Fibroblast of lung (primary cell): ENCODE measurements around the gene MAB21L3. TPM values are rescaled to one million over a fixed set of nuclear protein-coding genes. Genes with fewer than 3 reads are reported as not detected.

ENCODE experiments used
- DNase-seq, 2 donors: peaks; one replicate each; pipeline versions ENCODE4 v3.0.0 to v3.0.0-alpha.2; 2010; ENCODE audit warnings: low read depth in 2 of 2
- H2AFZ ChIP-seq: 2 replicates; pipeline ENCODE4 v1.5.1; 2012; ENCODE audit warnings: low read length, control low read depth, inconsistent platforms
- H3K27ac ChIP-seq: 2 replicates; pipeline ENCODE4 v1.5.1; 2011; ENCODE audit warnings: low read length, control low read depth; ENCODE audit not compliant: insufficient read depth
- H3K27me3 ChIP-seq: 2 replicates; pipeline ENCODE4 v1.5.1; 2011; ENCODE audit warnings: mild to moderate bottlenecking, low read length; ENCODE audit not compliant: control insufficient read depth, insufficient read depth
- H3K36me3 ChIP-seq: 2 replicates; pipeline ENCODE4 v1.5.1; 2011; ENCODE audit warnings: low read length; ENCODE audit not compliant: control insufficient read depth, insufficient read depth
- H3K4me1 ChIP-seq: 2 replicates; pipeline ENCODE4 v1.5.1; 2011; ENCODE audit warnings: low read length; ENCODE audit not compliant: control insufficient read depth, insufficient read depth; ENCODE audit errors: extremely low read depth
- H3K4me2 ChIP-seq: 2 replicates; pipeline ENCODE4 v1.5.1; 2011; ENCODE audit warnings: low read length, control low read depth; ENCODE audit not compliant: insufficient read depth; ENCODE audit errors: extremely low read depth
- H3K4me3 ChIP-seq, 4 experiments: fragments of 200-600 bp in 1 of 4; sonication (generic) in 1 of 4; replicated peaks in 1 of 4; 2 replicates each; pipeline ENCODE4 v1.5.1; 2011 to 2016; ENCODE audit warnings: low read length in 4 of 4, low read depth in 3 of 4, mild to moderate bottlenecking in 3 of 4, control low read depth in 2 of 4, inconsistent platforms in 1 of 4, mixed read lengths in 1 of 4; ENCODE audit not compliant: insufficient read depth in 1 of 4; ENCODE audit errors: control extremely low read depth in 1 of 4
- H3K79me2 ChIP-seq: 2 replicates; pipeline ENCODE4 v1.5.1; 2012; ENCODE audit warnings: mild to moderate bottlenecking, low read length, inconsistent platforms; ENCODE audit not compliant: control insufficient read depth, insufficient read depth
- H3K9ac ChIP-seq: 2 replicates; pipeline ENCODE4 v1.5.1; 2011; ENCODE audit warnings: mild to moderate bottlenecking, low read length, control low read depth; ENCODE audit not compliant: insufficient read depth
- H3K9me3 ChIP-seq: 2 replicates; pipeline ENCODE4 v1.5.1; 2012; ENCODE audit warnings: low read depth, low read length; ENCODE audit not compliant: control insufficient read depth, insufficient read depth
- H4K20me1 ChIP-seq: 2 replicates; pipeline ENCODE4 v1.5.1; 2011; ENCODE audit warnings: low read length; ENCODE audit not compliant: control insufficient read depth, insufficient read depth; ENCODE audit errors: extremely low read depth
- EZH2 ChIP-seq: IDR thresholded peaks from 2 replicates; pipeline ENCODE4 v1.5.1; 2012; ENCODE audit warnings: low read length, control low read depth, mild to moderate bottlenecking; ENCODE audit errors: missing control alignments
- polyA plus RNA-seq, 2 donors: library from polyadenylated mRNA; depleted of rRNA in 1 of 2; stranded (reverse) in 1 of 2; unstranded in 1 of 2; fragments of >200 nt; gene quantifications; 2 replicates each; pipeline ENCODE4 v1.2.1, GENCODE V29; 2011 to 2012; ENCODE audit warnings: missing spikeins in 1 of 2
- total RNA-seq: library from RNA; depleted of rRNA; stranded (reverse); fragments of >200 nt; gene quantifications from 2 replicates; pipeline ENCODE4 v1.2.1, GENCODE V29; 2014
- TF ChIP-seq, protein P1 (sequence below), 2 donors: IDR thresholded peaks in 1 of 2; conservative IDR thresholded peaks in 1 of 2; 1 replicate in 1 of 2; 2 replicates in 1 of 2; pipeline ENCODE4 v1.5.1; 2011 to 2012; ENCODE audit warnings: low read length in 2 of 2, control low read depth in 1 of 2, inconsistent platforms in 1 of 2, low read depth in 1 of 2, mild to moderate bottlenecking in 1 of 2

MAB21L3 gene
- total and polyA plus RNA-seq, 2 donors (not counting 1 experiment from before 2014, with no cell fraction given) = 0.18 to 0.66 TPM

DNA sequence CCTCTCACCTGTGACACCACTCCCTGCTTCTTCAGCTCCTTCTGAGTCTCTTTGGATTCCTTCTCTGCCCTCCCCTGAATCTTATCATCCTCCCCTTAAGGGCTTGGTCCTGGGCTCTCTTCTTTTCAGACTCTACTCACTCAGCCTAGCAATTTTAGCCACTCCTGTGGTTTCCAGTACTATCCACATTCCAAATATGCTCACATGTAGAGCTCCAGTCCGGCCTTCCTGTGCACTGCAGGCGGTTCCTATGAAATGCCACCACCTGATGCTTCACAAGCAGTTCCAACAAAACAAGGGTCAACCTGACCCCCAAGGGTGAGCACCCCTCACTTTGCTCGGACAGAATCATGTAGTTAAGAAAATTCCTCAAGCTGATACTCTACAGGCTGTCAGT lies 35.9 kb downstream of the MAB21L3 start:
- TF ChIP-seq EZH2 = no peak
- TF ChIP-seq, protein P1, sequence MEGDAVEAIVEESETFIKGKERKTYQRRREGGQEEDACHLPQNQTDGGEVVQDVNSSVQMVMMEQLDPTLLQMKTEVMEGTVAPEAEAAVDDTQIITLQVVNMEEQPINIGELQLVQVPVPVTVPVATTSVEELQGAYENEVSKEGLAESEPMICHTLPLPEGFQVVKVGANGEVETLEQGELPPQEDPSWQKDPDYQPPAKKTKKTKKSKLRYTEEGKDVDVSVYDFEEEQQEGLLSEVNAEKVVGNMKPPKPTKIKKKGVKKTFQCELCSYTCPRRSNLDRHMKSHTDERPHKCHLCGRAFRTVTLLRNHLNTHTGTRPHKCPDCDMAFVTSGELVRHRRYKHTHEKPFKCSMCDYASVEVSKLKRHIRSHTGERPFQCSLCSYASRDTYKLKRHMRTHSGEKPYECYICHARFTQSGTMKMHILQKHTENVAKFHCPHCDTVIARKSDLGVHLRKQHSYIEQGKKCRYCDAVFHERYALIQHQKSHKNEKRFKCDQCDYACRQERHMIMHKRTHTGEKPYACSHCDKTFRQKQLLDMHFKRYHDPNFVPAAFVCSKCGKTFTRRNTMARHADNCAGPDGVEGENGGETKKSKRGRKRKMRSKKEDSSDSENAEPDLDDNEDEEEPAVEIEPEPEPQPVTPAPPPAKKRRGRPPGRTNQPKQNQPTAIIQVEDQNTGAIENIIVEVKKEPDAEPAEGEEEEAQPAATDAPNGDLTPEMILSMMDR (conservative IDR thresholded peaks at IDR 0.05 in 1 of 2, IDR thresholded peaks at IDR 0.05 in 1 of 2; ENCODE audit: low read depth in 1 of 2, low read length in 2 of 2) = no peak
- Histone ChIP-seq H3K9me3 (no peaks in the 10 kb centered on the region), H3K27me3 (no peaks in the 10 kb centered on the region), H4K20me1 (no peaks in the 10 kb centered on the region), H3K36me3 (no peaks in the 10 kb centered on the region), H3K4me3 (no peak overlapping the region), H3K79me2 (no peaks in the 10 kb centered on the region), H3K9ac (no peak overlapping the region), H3K27ac (no peak overlapping the region), H3K4me2 (no peak overlapping the region), H2AFZ (no peak overlapping the region), H3K4me1 (no peaks in the 10 kb centered on the region)
- no peak for DNase-seq

DNA sequence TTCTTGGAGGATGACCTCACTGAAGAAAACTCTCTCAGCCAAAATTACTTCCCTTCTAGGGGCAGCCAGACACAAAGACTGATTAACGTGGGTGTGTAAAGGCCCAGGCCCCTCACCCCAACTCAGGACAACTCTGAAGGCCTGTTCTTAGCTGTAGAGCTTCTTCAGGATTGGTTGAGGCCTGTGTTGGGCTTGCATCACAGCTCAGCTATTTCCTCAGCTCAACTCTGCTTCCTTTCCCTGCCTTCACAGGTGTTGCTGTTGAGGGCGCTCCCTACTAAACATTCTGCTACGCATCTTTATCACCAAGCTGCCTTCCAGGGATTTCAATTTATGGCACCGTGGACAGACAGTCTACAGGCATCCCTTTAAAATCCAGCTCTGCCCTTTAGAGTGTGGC lies 36.8 kb downstream of the MAB21L3 start:
- Histone ChIP-seq H3K4me3 (no peak overlapping the region), H3K4me1 (no peaks in the 10 kb centered on the region), H3K9ac (no peak overlapping the region), H3K9me3 (no peaks in the 10 kb centered on the region), H2AFZ (no peak overlapping the region), H3K4me2 (no peak overlapping the region), H4K20me1 (no peaks in the 10 kb centered on the region), H3K27ac (no peak overlapping the region), H3K79me2 (no peaks in the 10 kb centered on the region), H3K36me3 (no peaks in the 10 kb centered on the region), H3K27me3 (peaks cover 1% of the 10 kb centered on the region)
- DNase-seq = peak in 1 of 2 donors; percentile 23
- TF ChIP-seq, protein P1 (conservative IDR thresholded peaks at IDR 0.05 in 1 of 2, IDR thresholded peaks at IDR 0.05 in 1 of 2; ENCODE audit: low read depth in 1 of 2, low read length in 2 of 2) = no peak
- TF ChIP-seq EZH2 = no peak

DNA sequence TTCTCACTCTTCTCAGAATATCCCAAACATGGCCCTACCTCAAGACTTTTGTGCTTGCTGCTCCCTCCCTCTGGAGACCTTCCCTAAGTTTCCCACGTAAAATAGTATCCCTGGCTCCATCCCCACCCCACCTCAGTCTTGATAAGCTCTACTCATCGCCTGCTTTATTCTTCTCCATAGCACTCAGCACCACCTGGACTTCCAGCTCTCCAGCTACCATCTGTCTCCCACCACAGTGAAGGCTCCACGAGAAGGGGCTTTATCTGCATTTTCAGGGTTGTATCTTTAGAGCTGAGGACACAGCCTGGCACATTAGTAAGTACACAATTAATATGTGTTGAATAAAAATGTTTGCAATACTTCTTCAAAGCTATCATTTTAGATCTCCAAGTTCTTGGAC lies 37.8 kb downstream of the MAB21L3 start:
- Histone ChIP-seq H3K27ac (no peak overlapping the region), H3K27me3 (peaks cover 2% of the 10 kb centered on the region), H3K36me3 (no peaks in the 10 kb centered on the region), H3K4me2 (no peak overlapping the region), H3K4me3 (no peak overlapping the region), H2AFZ (no peak overlapping the region), H4K20me1 (no peaks in the 10 kb centered on the region), H3K4me1 (no peaks in the 10 kb centered on the region), H3K9ac (no peak overlapping the region), H3K9me3 (no peaks in the 10 kb centered on the region), H3K79me2 (no peaks in the 10 kb centered on the region)
- no peak for DNase-seq
- TF ChIP-seq EZH2 = no peak
